Keratinocyte (primary cell): ENCODE measurements around the gene RRP8. TPM values are rescaled to one million over a fixed set of nuclear protein-coding genes. Genes with fewer than 3 reads are reported as not detected.

Source experiments
- DNase-seq: peaks from one replicate; pipeline ENCODE4 v3.0.0-alpha.2; 2011; ENCODE audit warnings: low read depth, missing footprints, low spot score
- FAIRE-seq: peaks from 2 replicates; lab custom pipeline; 2011; peaks lifted over from hg19 to GRCh38; lab: Jason Lieb, UNC
- H2AFZ ChIP-seq: 2 replicates; pipeline ENCODE4 v1.6.0; 2012; ENCODE audit warnings: low read length, control low read depth, inconsistent platforms; ENCODE audit not compliant: control insufficient read depth
- H3K27ac ChIP-seq: 2 replicates; pipeline ENCODE4 v1.5.1; 2011; ENCODE audit warnings: low read length; ENCODE audit not compliant: control insufficient read depth, insufficient read depth
- H3K27me3 ChIP-seq: 3 replicates; pipeline ENCODE4 v1.6.0; 2011; ENCODE audit warnings: low read length; ENCODE audit not compliant: control insufficient read depth, insufficient read depth; ENCODE audit errors: extremely low read depth
- H3K36me3 ChIP-seq, 2 experiments: 2 replicates in 1 of 2; 3 replicates in 1 of 2; pipeline ENCODE4 v1.5.1; 2011; ENCODE audit warnings: low read length in 2 of 2, mild to moderate bottlenecking in 1 of 2; ENCODE audit not compliant: control insufficient read depth in 2 of 2, insufficient read depth in 2 of 2; ENCODE audit errors: extremely low read depth in 1 of 2
- H3K4me1 ChIP-seq: 3 replicates; pipeline ENCODE4 v1.5.1; 2011; ENCODE audit warnings: low read length; ENCODE audit not compliant: control insufficient read depth, insufficient read depth; ENCODE audit errors: extremely low read depth
- H3K4me2 ChIP-seq: 3 replicates; pipeline ENCODE4 v1.6.0; 2011; ENCODE audit warnings: low read depth, low read length; ENCODE audit not compliant: control insufficient read depth, insufficient read depth; ENCODE audit errors: extremely low read depth
- H3K4me3 ChIP-seq, 3 experiments: fragments of 200-600 bp in 1 of 3; sonication (generic) in 1 of 3; 2 replicates in 2 of 3; 3 replicates in 1 of 3; pipeline ENCODE4 v1.5.1; 2011 to 2016; ENCODE audit warnings: low read length in 3 of 3, mild to moderate bottlenecking in 3 of 3, control low read depth in 2 of 3, inconsistent platforms in 1 of 3, low read depth in 1 of 3, mixed read lengths in 1 of 3, mixed run types in 1 of 3, moderate library complexity in 1 of 3; ENCODE audit not compliant: control insufficient read depth in 2 of 3, insufficient read depth in 2 of 3; ENCODE audit errors: extremely low read depth in 1 of 3
- H3K79me2 ChIP-seq: 2 replicates; pipeline ENCODE4 v1.6.0; 2012; ENCODE audit warnings: low read length; ENCODE audit not compliant: control insufficient read depth, insufficient read depth
- H3K9ac ChIP-seq: 3 replicates; pipeline ENCODE4 v1.6.0; 2011; ENCODE audit warnings: low read length; ENCODE audit not compliant: control insufficient read depth, insufficient read depth; ENCODE audit errors: extremely low read depth
- H3K9me1 ChIP-seq: 3 replicates; pipeline ENCODE4 v1.6.0; 2011; ENCODE audit warnings: low read length; ENCODE audit not compliant: control insufficient read depth, insufficient read depth; ENCODE audit errors: extremely low read depth
- H3K9me3 ChIP-seq: 2 replicates; pipeline ENCODE4 v1.5.1; 2012; ENCODE audit warnings: low read depth, low read length; ENCODE audit not compliant: control insufficient read depth
- H4K20me1 ChIP-seq: 3 replicates; pipeline ENCODE4 v1.6.0; 2011; ENCODE audit warnings: low read length; ENCODE audit not compliant: control insufficient read depth, insufficient read depth; ENCODE audit errors: extremely low read depth
- EZH2 ChIP-seq: IDR thresholded peaks from one replicate; pipeline ENCODE4 v1.6.1; 2012; ENCODE audit warnings: inconsistent platforms, mild to moderate bottlenecking, low read length, moderate library complexity
- dilution Hi-C: fragments of 300-500 bp; cut with MboI; formaldehyde crosslinking; loops from one replicate; pipeline ENCODE4 v1.7.0; 2020; ENCODE audit warnings: low sequenced_read_pairs; ENCODE audit not compliant: extremely low pct_ligation_motif_present
- polyA plus RNA-seq, 5 experiments: library from polyadenylated mRNA; depleted of rRNA in 3 of 5; stranded (reverse) in 3 of 5; stranded (forward) in 1 of 5; unstranded in 1 of 5; fragments of >200 nt; gene quantifications; 1 replicate in 1 of 5; 2 replicates in 3 of 5; 3 replicates in 1 of 5; pipeline versions ENCODE4 v1.2.1 to v1.2.3, GENCODE V29; 2011 to 2012; ENCODE audit warnings: missing spikeins in 2 of 5, low read depth in 1 of 5, low replicate concordance in 1 of 5
- TF ChIP-seq, protein P1 (sequence below), 3 experiments: IDR thresholded peaks in 1 of 3; conservative IDR thresholded peaks in 1 of 3; optimal IDR thresholded peaks in 1 of 3; 2 replicates in 2 of 3; 3 replicates in 1 of 3; pipeline versions ENCODE3 to v1.5.1; 2011; ENCODE audit warnings: low read length in 3 of 3, mild to moderate bottlenecking in 3 of 3, moderate library complexity in 2 of 3, control low read depth in 1 of 3, inconsistent platforms in 1 of 3; ENCODE audit not compliant: insufficient read depth in 2 of 3; ENCODE audit errors: extremely low read depth in 1 of 3

The RRP8 gene
- polyA plus RNA-seq, 1 donor (not counting 4 experiments of a cell fraction or from before 2014, with no cell fraction given): 15.0 TPM

DNA sequence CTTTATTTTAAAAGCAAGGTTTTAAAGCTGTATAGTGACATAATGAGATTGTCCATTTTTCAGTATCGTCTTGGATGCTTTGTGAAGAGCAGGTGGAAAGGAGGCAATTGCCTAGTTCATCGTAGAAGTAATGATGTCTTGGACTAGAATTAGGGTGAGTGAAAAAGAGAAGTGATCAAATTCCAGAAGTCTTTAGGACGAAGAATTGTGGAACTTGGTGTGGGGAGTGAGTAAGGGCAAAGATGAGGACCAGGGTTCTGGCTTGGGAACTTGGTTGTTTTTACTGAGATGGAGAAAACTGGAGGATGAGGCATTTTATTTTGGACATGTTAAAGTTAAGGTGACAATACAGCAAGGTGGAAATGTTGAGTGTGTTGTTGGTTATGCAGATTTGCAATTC is 1.4 kb upstream of the RRP8 start:
- Histone ChIP-seq H3K9ac (peak overlapping the region; percentile 94), H4K20me1 (no peaks in the 10 kb centered on the region), H3K27me3 (no peaks in the 10 kb centered on the region), H3K4me2 (peak overlapping the region; percentile 99), H2AFZ (no peak overlapping the region), H3K9me1 (no peaks in the 10 kb centered on the region), H3K4me3 (peak overlapping the region; percentile 79 to 98 (median 97)), H3K9me3 (no peaks in the 10 kb centered on the region), H3K4me1 (peaks cover 41% of the 10 kb centered on the region), H3K36me3 (peaks cover 35 to 43% of the 10 kb centered on the region in 2 experiments), H3K79me2 (peaks cover 78% of the 10 kb centered on the region), H3K27ac (peak overlapping the region; percentile 88)
- DNase-seq: no peak
- dilution Hi-C loops: no loop called here
- FAIRE-seq: no peak
- no peak for TF ChIP-seq EZH2
- TF ChIP-seq, protein P1, sequence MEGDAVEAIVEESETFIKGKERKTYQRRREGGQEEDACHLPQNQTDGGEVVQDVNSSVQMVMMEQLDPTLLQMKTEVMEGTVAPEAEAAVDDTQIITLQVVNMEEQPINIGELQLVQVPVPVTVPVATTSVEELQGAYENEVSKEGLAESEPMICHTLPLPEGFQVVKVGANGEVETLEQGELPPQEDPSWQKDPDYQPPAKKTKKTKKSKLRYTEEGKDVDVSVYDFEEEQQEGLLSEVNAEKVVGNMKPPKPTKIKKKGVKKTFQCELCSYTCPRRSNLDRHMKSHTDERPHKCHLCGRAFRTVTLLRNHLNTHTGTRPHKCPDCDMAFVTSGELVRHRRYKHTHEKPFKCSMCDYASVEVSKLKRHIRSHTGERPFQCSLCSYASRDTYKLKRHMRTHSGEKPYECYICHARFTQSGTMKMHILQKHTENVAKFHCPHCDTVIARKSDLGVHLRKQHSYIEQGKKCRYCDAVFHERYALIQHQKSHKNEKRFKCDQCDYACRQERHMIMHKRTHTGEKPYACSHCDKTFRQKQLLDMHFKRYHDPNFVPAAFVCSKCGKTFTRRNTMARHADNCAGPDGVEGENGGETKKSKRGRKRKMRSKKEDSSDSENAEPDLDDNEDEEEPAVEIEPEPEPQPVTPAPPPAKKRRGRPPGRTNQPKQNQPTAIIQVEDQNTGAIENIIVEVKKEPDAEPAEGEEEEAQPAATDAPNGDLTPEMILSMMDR (optimal IDR thresholded peaks at IDR 0.05 in 1 of 3, IDR thresholded peaks at IDR 0.05 in 1 of 3, conservative IDR thresholded peaks at IDR 0.05 in 1 of 3; ENCODE audit: extremely low read depth in 1 of 3, insufficient read depth in 2 of 3, low read length in 3 of 3): no peak

DNA sequence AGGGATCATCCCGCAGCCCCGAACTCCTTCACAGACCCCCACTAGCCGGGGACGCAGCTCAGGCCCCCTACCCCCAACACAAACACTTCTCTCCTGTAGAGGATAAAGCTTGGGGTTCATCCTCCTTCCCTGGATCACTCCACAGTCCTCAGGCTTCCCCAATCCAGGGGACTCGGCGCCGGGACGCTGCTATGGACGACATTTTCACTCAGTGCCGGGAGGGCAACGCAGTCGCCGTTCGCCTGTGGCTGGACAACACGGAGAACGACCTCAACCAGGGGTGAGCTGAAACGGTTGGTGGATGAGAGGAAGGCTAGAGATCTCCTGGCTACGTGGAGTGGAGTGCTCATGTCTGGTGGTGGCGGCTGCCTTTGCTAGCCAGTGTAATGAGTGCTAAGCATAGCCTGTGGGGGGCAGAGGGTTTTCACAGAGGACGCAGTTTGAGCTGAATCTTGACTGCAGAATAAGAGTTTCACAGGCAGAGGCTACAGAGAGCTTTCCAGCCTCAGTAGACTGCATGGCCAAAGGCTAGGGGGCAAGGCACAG is 738 bp upstream of the RRP8 start:
- Histone ChIP-seq H4K20me1 (no peaks in the 10 kb centered on the region), H2AFZ (peak overlapping the region; percentile 94), H3K9me3 (no peaks in the 10 kb centered on the region), H3K9ac (peak overlapping the region; percentile 94), H3K36me3 (peaks cover 33 to 42% of the 10 kb centered on the region in 2 experiments), H3K9me1 (no peaks in the 10 kb centered on the region), H3K4me2 (peak overlapping the region; percentile 99), H3K4me1 (peaks cover 41% of the 10 kb centered on the region), H3K27me3 (no peaks in the 10 kb centered on the region), H3K27ac (peak overlapping the region; percentile 88), H3K79me2 (peaks cover 82% of the 10 kb centered on the region), H3K4me3 (peak overlapping the region; percentile 79 to 98 (median 97))
- TF ChIP-seq, protein P1 (optimal IDR thresholded peaks at IDR 0.05 in 1 of 3, IDR thresholded peaks at IDR 0.05 in 1 of 3, conservative IDR thresholded peaks at IDR 0.05 in 1 of 3; ENCODE audit: extremely low read depth in 1 of 3, insufficient read depth in 2 of 3, low read length in 3 of 3): peak in 2 of 3 experiments; percentile 9 to 45
- no peak for TF ChIP-seq EZH2
- dilution Hi-C loops: no loop called here
- DNase-seq (no peak), FAIRE-seq (no peak)
